GOT3 (cell line): ENCODE data around the gene RARS2.
"Not testable (repeated sequence)": the region's sequence is repeated elsewhere in the genome, so short reads cannot be mapped to it uniquely, and the experiment has no call there.

Experiments used
- DNase-seq: peaks from one replicate; lab custom pipeline; 2025; ENCODE audit warnings: mixed read lengths; lab: John Stamatoyannopoulos, UW

Gene RARS2

GRCh38 chr6:87501809-87502572 lies 87.8 kb downstream of the RARS2 start:
- DNase-seq, result no peak

DNA sequence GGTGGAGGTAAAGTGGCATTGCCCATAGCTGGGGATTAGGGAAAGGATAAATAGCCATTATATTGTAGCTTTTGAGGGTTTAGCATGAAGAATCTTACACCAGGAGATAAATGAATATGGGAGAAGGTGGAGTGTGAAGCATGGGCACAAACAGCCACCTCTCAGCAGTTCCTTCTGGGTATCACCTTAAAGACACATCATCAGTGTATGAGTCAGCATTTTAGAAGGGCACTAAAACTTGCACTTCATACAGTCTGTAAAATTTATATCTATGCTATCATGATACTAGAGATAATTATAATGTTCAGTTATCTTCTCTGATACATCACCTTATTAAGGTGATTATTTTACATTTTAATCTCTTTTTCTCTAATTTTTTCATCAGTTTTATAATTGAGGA lies 91.7 kb downstream of the RARS2 start:
- no peak for DNase-seq

GRCh38 chr6:87494761-87495422 lies 94.9 kb downstream of the RARS2 start:
- no peak for DNase-seq

- not testable (repeated sequence) for DNase-seq
Observed at GRCh38 chr6:87489326-87489725, 100.5 kb downstream of the RARS2 start.

- no peak for DNase-seq
Observed at GRCh38 chr6:87487555-87487954, 102.2 kb downstream of the RARS2 start.

- DNase-seq, result no peak
Observed at GRCh38 chr6:87484491-87484890, 105.3 kb downstream of the RARS2 start.

DNA sequence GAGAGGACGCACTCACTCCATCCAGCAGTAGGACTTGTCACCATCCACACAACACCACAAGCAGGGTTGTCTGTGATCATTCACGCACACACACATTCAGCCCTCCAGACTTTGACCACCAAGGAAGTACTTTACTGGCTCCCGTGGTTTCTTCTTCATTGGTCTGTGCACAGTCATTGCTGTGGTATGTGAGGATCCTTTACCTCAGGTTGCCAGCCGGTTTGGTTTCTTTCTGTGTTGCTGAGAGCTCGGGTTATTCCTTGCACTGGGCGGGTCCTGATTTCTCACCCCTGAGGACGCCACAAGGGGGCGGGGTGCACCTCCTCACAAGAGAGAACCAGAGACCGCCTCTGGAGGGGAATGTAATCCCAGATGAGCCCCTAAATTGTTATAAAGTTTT lies 105.9 kb downstream of the RARS2 start:
- no peak for DNase-seq

GRCh38 chr6:87482366-87482765 lies 107.4 kb downstream of the RARS2 start:
- no peak for DNase-seq

- no peak for DNase-seq
Observed at GRCh38 chr6:87481931-87482330, 107.9 kb downstream of the RARS2 start.

GRCh38 chr6:87473419-87473903 lies 116.3 kb downstream of the RARS2 start:
- DNase-seq, result no peak

DNA sequence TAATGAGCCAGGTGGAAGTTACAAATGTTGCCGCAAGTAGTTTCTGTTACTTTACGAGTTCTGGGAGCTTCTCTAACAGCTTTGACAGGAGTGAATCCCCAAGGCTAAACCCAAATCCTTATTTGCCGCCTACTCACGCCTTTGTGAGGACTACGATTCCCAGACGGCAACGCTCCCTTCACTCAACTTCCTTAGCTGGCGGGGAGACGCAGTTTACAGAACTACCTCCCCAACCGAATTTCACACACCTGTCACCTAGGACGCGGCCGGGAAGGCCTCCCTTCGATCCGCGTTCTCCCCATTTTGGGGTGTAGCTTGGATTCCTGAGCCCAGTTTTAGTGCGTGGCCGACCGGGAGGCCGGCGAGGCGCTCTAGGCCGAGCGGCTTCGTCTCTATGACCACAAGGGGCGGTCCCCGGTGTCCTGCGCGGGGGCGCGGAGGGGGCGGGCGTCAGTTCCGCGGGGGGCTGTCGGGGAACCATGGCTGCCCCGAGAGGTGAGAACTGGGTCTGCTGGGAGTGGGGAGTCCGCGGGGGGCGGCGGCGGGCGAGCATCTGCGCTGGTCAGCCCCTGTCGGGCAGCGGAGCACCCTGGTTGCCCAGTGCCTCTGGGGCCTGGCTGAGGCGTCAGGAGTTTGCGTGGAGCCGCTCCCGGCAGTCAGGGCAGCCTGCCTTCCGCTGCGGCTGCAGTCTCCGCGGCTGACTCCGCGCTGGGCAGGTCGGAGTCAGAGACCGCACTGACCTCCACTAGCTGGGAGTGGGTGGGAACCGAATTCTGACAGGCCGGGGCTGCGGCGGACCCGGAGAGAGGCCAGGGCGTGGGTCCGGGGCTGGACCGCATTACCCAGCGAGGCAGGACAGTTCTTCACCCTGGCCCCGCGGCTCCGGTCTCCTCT lies 117.0 kb downstream of the RARS2 start, which contains the start of gene SLC35A1:
Gene SLC35A1 (plus strand): TSS at position 450 of the 894 bp plus-strand sequence. CDS start 30 bp downstream, at position 480.
- peak; percentile 59 for DNase-seq

DNA sequence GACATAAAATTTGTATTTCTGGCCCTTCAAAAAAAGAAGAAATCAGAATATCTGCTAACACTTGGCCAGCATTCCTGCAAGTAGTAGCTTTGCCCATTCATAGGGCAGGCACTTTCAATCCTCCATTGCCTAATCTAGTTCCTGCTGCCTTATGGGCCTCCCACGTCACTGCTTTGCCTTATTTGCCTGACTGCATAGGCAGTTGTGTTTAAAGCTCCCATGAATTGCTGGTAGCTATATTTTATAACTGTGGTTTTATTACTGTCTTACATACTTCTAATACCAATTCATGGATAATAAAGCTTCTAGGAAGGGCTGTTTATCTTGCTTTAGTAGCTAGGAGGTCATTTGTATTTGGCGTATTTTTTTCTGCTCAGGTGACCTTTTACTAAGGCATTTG lies 124.7 kb downstream of the RARS2 start:
- no peak for DNase-seq
